Bone marrow (tissue), 2 donors: ENCODE measurements around the gene SRGAP2.
"Not testable (repeated sequence)": the region's sequence is repeated elsewhere in the genome, so short reads cannot be mapped to it uniquely, and the experiment has no call there.

Source experiments
- DNase-seq, 2 donors: peaks; one replicate each; lab custom pipeline; 2025; lab: John Stamatoyannopoulos, UW

Gene SRGAP2

DNA sequence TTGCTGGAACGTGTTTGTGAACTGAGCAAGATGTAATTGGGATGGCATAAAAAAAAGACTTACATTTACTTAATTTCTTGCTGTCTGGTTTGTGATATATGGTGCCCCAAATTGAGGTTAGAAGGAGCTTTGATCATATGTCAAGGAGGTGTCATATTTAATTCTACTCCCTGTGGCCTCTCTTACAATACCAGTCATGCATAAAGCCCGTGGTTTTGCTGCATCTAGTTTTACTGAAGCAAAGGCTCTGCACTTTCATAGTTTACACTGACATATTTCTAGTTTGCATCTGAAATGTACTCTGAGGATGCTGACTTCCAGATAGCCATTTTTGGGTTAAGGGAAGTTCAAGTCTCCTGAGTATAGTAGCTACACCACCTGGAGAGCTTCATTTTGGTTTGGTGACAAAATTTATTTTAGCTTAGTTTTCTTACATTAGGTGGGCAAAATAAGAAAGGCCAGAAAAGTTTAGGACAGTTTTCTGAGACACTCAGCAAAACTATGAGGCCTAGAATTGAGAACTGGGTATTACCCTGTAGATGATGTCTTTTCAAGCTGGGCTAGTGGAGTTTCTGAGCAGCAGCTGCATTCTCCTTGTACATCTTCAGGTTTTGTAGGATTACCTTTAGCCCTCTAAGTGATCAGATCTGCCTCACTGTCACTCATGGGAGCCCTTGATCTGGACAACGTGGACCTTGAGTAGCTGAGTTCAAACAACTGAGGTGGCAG lies 47.8 kb downstream of the SRGAP2 start:
- not testable (repeated sequence) for DNase-seq

GRCh38 chr1:206252680-206253335 lies 49.5 kb downstream of the SRGAP2 start:
- DNase-seq: peak in 1 of 2 donors; percentile 9
